Right lobe of liver (tissue), 4 donors: Measurements from ENCODE around the gene KDSR.

ENCODE experiments used
- CTCF ChIP-seq, 4 donors: fragments of 200-600 bp in 3 of 4; fragments of 450-650 bp in 1 of 4; IDR thresholded peaks; one replicate each; pipeline versions ENCODE4 v1.5.1 to v1.8.0; 2016 to 2022; ENCODE audit warnings: antibody characterized with exemption in 4 of 4, mild to moderate bottlenecking in 2 of 4
- POLR2A ChIP-seq: fragments of 450-650 bp; IDR thresholded peaks from one replicate; pipeline ENCODE4 v1.6.1; 2017; ENCODE audit warnings: antibody characterized with exemption, mild to moderate bottlenecking
- donor health status: DM: no; HTN: no; CAD: no.
- donor health status: DM: no; HTN: no; CAD: no.
- donor health status: DM: no; HTN: yes; CAD: no.

GRCh38 chr18:63313396-63313917, 53.5 kb downstream of the KDSR start:
- TF ChIP-seq POLR2A (no peak), CTCF (IDR thresholded peaks at IDR 0.05) (no peak)
